K562 (cell line): ENCODE measurements around the gene DHRS7C. TPM values are rescaled to one million over a fixed set of nuclear protein-coding genes. Genes with fewer than 3 reads are reported as not detected.

ENCODE experiments used
- ATAC-seq: fragments of 200-7000 bp; cut with Tn5 transposase; 3 replicates; pipeline ENCODE4 v1.9.1; 2020; ENCODE audit warnings: moderate library complexity
- BruUV-seq: library from RNA; stranded (reverse); fragments of 400-500 nt; replicated peaks from 2 replicates; lab custom pipeline; 2021; lab: Mats Ljungman, UMichigan
- CTCF ChIA-PET: fragments of 300-600 bp; formaldehyde crosslinking; extraction: SDS; loops from one replicate; lab custom pipeline; 2021; ENCODE audit warnings: low intra/inter-chr PET ratio; lab: Yijun Ruan, JAX
- POLR2A ChIA-PET: fragments of 300-600, 350-650 bp; sonication (Branson Sonifier 250); formaldehyde crosslinking; extraction: SDS; loops from one replicate; lab custom pipeline; 2021; ENCODE audit warnings: antibody characterized with exemption, inconsistent platforms; lab: Yijun Ruan, JAX
- DNase-seq, 4 experiments: peaks; one replicate each; pipeline versions ENCODE4 v3.0.0 to v3.0.0-alpha.2; 2011 to 2018; ENCODE audit warnings: low spot score in 3 of 4, mixed read lengths in 3 of 4; ENCODE audit errors: extremely low read depth in 1 of 4
- FAIRE-seq: peaks from 2 replicates; lab custom pipeline; 2011; peaks lifted over from hg19 to GRCh38; lab: Jason Lieb, UNC
- H2AFZ ChIP-seq: 2 replicates; pipeline ENCODE4 v1.6.0; 2011; ENCODE audit warnings: low read depth, low read length, control low read depth, inconsistent platforms
- H3K27ac ChIP-seq: fragments of 200-600 bp; 3 replicates; pipeline ENCODE4 v1.8.0; 2011; ENCODE audit warnings: low read depth, mild to moderate bottlenecking, control low read depth, inconsistent platforms, low read length, moderate library complexity, mixed read lengths; ENCODE audit errors: extremely low read depth
- H3K27me3 ChIP-seq, 2 experiments: fragments of 300-600 bp in 1 of 2; 2 replicates in 1 of 2; 3 replicates in 1 of 2; pipeline versions ENCODE4 v1.6.0 to v1.8.0; 2011; ENCODE audit warnings: inconsistent platforms in 2 of 2, low read length in 2 of 2, mild to moderate bottlenecking in 1 of 2, mixed read lengths in 1 of 2, moderate library complexity in 1 of 2; ENCODE audit not compliant: control insufficient read depth in 2 of 2, insufficient read depth in 2 of 2
- H3K36me3 ChIP-seq: fragments of 300-600 bp; 3 replicates; pipeline ENCODE4 v1.8.0; 2011; ENCODE audit warnings: mild to moderate bottlenecking, low read length, inconsistent platforms; ENCODE audit not compliant: control insufficient read depth, insufficient read depth
- H3K4me1 ChIP-seq, 2 experiments: fragments of 200-600 bp in 1 of 2; replicated peaks in 1 of 2; 2 replicates in 1 of 2; 3 replicates in 1 of 2; pipeline versions ENCODE4 v1.5.1 to v1.8.0; 2011; ENCODE audit warnings: inconsistent platforms in 2 of 2, low read length in 2 of 2, mild to moderate bottlenecking in 1 of 2, mixed read lengths in 1 of 2, moderate library complexity in 1 of 2; ENCODE audit not compliant: control insufficient read depth in 2 of 2, insufficient read depth in 2 of 2
- H3K4me2 ChIP-seq: 2 replicates; pipeline ENCODE4 v1.6.1; 2011; ENCODE audit warnings: low read length, control low read depth, inconsistent platforms, mixed read lengths; ENCODE audit not compliant: insufficient read depth
- H3K4me3 ChIP-seq: fragments of 200-600 bp; sonication (generic), shearing (Covaris generic); 2 replicates; pipeline ENCODE4 v1.5.1; 2016; ENCODE audit warnings: control low read depth, inconsistent platforms
- H3K79me2 ChIP-seq: fragments of 200-600 bp; 3 replicates; pipeline ENCODE4 v1.8.0; 2011; ENCODE audit warnings: low read length, inconsistent platforms; ENCODE audit not compliant: control insufficient read depth, insufficient read depth
- H3K9ac ChIP-seq, 2 experiments: 2 replicates each; pipeline versions ENCODE4 v1.6.0 to v1.6.1; 2011; ENCODE audit warnings: low read depth in 2 of 2, low read length in 2 of 2, control low read depth in 1 of 2, inconsistent platforms in 1 of 2, mild to moderate bottlenecking in 1 of 2, mixed read lengths in 1 of 2; ENCODE audit not compliant: insufficient read depth in 1 of 2
- H3K9me1 ChIP-seq: one replicate; pipeline ENCODE4 v1.6.0; 2011; ENCODE audit warnings: inconsistent platforms, mild to moderate bottlenecking, low read length, moderate library complexity; ENCODE audit not compliant: control insufficient read depth, insufficient read depth
- H3K9me3 ChIP-seq: replicated peaks from 2 replicates; pipeline ENCODE4 v1.5.1; 2011; ENCODE audit warnings: low read depth, low read length, inconsistent platforms; ENCODE audit not compliant: control insufficient read depth, insufficient read depth
- H4K20me1 ChIP-seq: replicated peaks from 2 replicates; pipeline ENCODE4 v1.6.1; 2011; ENCODE audit warnings: low read length, inconsistent platforms, mixed read lengths; ENCODE audit not compliant: control insufficient read depth, insufficient read depth
- BRF2 ChIP-seq: IDR thresholded peaks from 3 replicates; pipeline ENCODE4 v1.6.1; 2011; ENCODE audit warnings: borderline replicate concordance, mild to moderate bottlenecking; ENCODE audit not compliant: insufficient read length, insufficient read depth
- CBX8 ChIP-seq: fragments of 200-600 bp; sonication (generic); IDR thresholded peaks from 2 replicates; pipeline ENCODE4 v1.6.1; 2012; ENCODE audit warnings: borderline replicate concordance, mixed run types, low read depth, mild to moderate bottlenecking, moderate library complexity, mixed read lengths, low read length, control low read depth, inconsistent platforms; ENCODE audit not compliant: poor library complexity, severe bottlenecking; ENCODE audit errors: extremely low read depth
- CREB3 ChIP-seq: fragments of 450-650 bp; conservative IDR thresholded peaks from 2 replicates; pipeline ENCODE4 v1.6.1; 2016; ENCODE audit warnings: missing genetic modification characterization, low read depth, mild to moderate bottlenecking, missing compliant biosample characterization, moderate library complexity
- LCOR ChIP-seq: sonication (generic); formaldehyde crosslinking; IDR thresholded peaks from 2 replicates; pipeline ENCODE4 v1.8.0; 2022; ENCODE audit warnings: mild to moderate bottlenecking, missing genetic modification reagents
- NR2F6 ChIP-seq: fragments of 450-650 bp; formaldehyde crosslinking; IDR thresholded peaks from 2 replicates; pipeline ENCODE4 v1.4.0; 2020; ENCODE audit warnings: mild to moderate bottlenecking
- RBM15 ChIP-seq: fragments of 200-400 bp; formaldehyde crosslinking; IDR thresholded peaks from 2 replicates; pipeline ENCODE4 v1.6.1; 2018; ENCODE audit warnings: mild to moderate bottlenecking, low read length, moderate library complexity; ENCODE audit not compliant: insufficient read depth
- RBM34 ChIP-seq: fragments of 200-400 bp; formaldehyde crosslinking; IDR thresholded peaks from 2 replicates; pipeline ENCODE4 v1.6.1; 2018; ENCODE audit warnings: low read length, borderline replicate concordance; ENCODE audit not compliant: insufficient read depth
- XRCC4 ChIP-seq: IDR thresholded peaks from one replicate; pipeline ENCODE4 v1.6.1; 2011; ENCODE audit not compliant: insufficient read depth, insufficient read length; ENCODE audit errors: extremely low read depth
- ZNF436 ChIP-seq: fragments of 250-450, 450-650 bp; sonication (Bioruptor Pico); formaldehyde crosslinking; IDR thresholded peaks from 2 replicates; pipeline ENCODE4 v1.7.0; 2020; ENCODE audit warnings: mild to moderate bottlenecking
- ZNF589 ChIP-seq: fragments of 200-800 bp; sonication (Bioruptor generic); IDR thresholded peaks from 2 replicates; pipeline ENCODE4 v1.6.1; 2016; ENCODE audit warnings: low read depth, missing genetic modification characterization, missing compliant biosample characterization
- WGBS: fragments of 100-300 bp; shearing (Covaris generic); methylation state at CpG from one replicate; pipeline ENCODE4 v1.1.6; 2016; ENCODE audit warnings: low coverage, mixed read lengths; ENCODE audit not compliant: insufficient coverage; ENCODE audit errors: missing lambda C conversion rate; 5-methylcytosine and 5-hydroxymethylcytosine counted together
- in situ Hi-C: fragments of 300-500 bp; cut with MboI; formaldehyde crosslinking; loops from 4 replicates; pipeline ENCODE4 v1.15.0; 2018; ENCODE audit warnings: inconsistent platforms, mixed read lengths
- intact Hi-C: fragments of 100-400 bp; cut with micrococcal nuclease; formaldehyde crosslinking; loops from 2 replicates; pipeline ENCODE4 v1.14.2; 2022
- polyA plus RNA-seq, 8 experiments: library from polyadenylated mRNA; depleted of rRNA in 4 of 8; stranded (reverse) in 5 of 8; unstranded in 3 of 8; fragments of >200 nt; fragmentation: Nextera tagmentation in 2 of 8; fragmentation: Illumina TruSeq in 1 of 8; extraction: Ambion mirVana in 2 of 8; extraction: Trizol in 1 of 8; gene quantifications; 2 replicates each; pipeline versions ENCODE4 v1.2.1 to v1.2.3, GENCODE V29; 2011 to 2014; ENCODE audit warnings: inconsistent platforms in 1 of 8, missing spikeins in 1 of 8
- total RNA-seq, 7 experiments: library from RNA; depleted of rRNA in 6 of 7; stranded (reverse); fragments of >200 nt in 6 of 7; fragmentation: Illumina TruSeq in 2 of 7; extraction: Trizol in 2 of 7; gene quantifications; 2 replicates each; pipeline versions ENCODE4 v1.2.1 to v1.2.3, GENCODE V29; 2011 to 2021; ENCODE audit warnings: low replicate concordance in 1 of 7
- TF ChIP-seq, protein P1 (sequence below): sonication (generic); formaldehyde crosslinking; IDR thresholded peaks from 2 replicates; pipeline ENCODE4 v1.4.0; 2020; ENCODE audit warnings: mild to moderate bottlenecking, missing genetic modification reagents
- TF ChIP-seq, protein P2 (sequence below): fragments of 450-650 bp; IDR thresholded peaks from 2 replicates; pipeline ENCODE4 v1.6.1; 2017; ENCODE audit warnings: antibody characterized with exemption
- TF ChIP-seq, protein P3 (sequence below): fragments of 250-450 bp; sonication (Bioruptor Pico); IDR thresholded peaks from 2 replicates; pipeline ENCODE4 v1.5.0; 2021

The DHRS7C gene
- total and polyA plus RNA-seq, 9 of the 15 experiments (the other 6 are each of a cell fraction or from before 2014, with no cell fraction given) = not detected

- TF ChIP-seq CBX8 (no peak), XRCC4 (no peak), BRF2 (no peak), RBM34 (no peak), RBM15 (no peak)
- TF ChIP-seq, protein P1, sequence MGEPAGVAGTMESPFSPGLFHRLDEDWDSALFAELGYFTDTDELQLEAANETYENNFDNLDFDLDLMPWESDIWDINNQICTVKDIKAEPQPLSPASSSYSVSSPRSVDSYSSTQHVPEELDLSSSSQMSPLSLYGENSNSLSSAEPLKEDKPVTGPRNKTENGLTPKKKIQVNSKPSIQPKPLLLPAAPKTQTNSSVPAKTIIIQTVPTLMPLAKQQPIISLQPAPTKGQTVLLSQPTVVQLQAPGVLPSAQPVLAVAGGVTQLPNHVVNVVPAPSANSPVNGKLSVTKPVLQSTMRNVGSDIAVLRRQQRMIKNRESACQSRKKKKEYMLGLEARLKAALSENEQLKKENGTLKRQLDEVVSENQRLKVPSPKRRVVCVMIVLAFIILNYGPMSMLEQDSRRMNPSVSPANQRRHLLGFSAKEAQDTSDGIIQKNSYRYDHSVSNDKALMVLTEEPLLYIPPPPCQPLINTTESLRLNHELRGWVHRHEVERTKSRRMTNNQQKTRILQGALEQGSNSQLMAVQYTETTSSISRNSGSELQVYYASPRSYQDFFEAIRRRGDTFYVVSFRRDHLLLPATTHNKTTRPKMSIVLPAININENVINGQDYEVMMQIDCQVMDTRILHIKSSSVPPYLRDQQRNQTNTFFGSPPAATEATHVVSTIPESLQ (CRISPR knock-in tag) = no peak
These were observed 23.9 kb downstream of the DHRS7C start (continued) for GRCh38 chr17:9767432-9767991.

DNA sequence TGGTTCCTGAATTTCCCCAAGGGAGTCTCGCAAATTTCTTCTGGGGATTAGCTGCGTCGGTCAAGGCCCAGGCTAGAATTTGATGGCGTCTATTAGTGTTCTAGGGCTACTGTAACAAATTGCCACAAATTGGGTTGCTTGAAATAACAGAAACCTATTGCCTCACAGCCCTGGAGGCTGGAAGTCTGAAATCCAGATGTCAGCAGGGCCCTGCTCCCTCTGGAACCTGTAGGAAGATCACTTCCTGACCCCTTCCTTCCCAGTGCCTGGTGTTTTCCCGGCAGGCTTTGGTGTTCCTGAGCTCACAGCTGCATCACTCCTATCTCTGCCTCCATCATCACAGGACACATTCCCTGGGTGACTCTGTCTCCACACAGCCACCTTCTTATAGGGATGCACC lies 24.4 kb downstream of the DHRS7C start:
- Histone ChIP-seq H2AFZ (no peak overlapping the region), H3K4me2 (no peak overlapping the region), H3K9me3 (no peaks in the 10 kb centered on the region), H3K27me3 (peaks cover 0 to 18% of the 10 kb centered on the region in 2 experiments; a peak in 2 of 5 replicates), H4K20me1 (no peaks in the 10 kb centered on the region), H3K79me2 (no peaks in the 10 kb centered on the region), H3K4me1 (no peaks in the 10 kb centered on the region), H3K27ac (no peak overlapping the region), H3K4me3 (no peak overlapping the region), H3K9me1 (no peaks in the 10 kb centered on the region), H3K36me3 (no peaks in the 10 kb centered on the region), H3K9ac (no peak overlapping the region)
- FAIRE-seq = no peak
- intact Hi-C loops = no loop called here
- BruUV-seq = no TSS peak
- in situ Hi-C loops = no loop called here
- 0% methylated on average over 5 of the region's 5 CpGs for WGBS
- CTCF ChIA-PET = no interaction called here
- POLR2A ChIA-PET = no interaction called here
- DNase-seq = no peak
- no peak for ATAC-seq
- TF ChIP-seq NR2F6 (CRISPR knock-in tag) (no peak), LCOR (CRISPR knock-in tag) (no peak), ZNF589 (CRISPR knock-in tag) (no peak), ZNF436 (CRISPR knock-in tag) (no peak), CREB3 (tag) (no peak)
- TF ChIP-seq, protein P2, sequence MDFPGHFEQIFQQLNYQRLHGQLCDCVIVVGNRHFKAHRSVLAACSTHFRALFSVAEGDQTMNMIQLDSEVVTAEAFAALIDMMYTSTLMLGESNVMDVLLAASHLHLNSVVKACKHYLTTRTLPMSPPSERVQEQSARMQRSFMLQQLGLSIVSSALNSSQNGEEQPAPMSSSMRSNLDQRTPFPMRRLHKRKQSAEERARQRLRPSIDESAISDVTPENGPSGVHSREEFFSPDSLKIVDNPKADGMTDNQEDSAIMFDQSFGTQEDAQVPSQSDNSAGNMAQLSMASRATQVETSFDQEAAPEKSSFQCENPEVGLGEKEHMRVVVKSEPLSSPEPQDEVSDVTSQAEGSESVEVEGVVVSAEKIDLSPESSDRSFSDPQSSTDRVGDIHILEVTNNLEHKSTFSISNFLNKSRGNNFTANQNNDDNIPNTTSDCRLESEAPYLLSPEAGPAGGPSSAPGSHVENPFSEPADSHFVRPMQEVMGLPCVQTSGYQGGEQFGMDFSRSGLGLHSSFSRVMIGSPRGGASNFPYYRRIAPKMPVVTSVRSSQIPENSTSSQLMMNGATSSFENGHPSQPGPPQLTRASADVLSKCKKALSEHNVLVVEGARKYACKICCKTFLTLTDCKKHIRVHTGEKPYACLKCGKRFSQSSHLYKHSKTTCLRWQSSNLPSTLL = no peak
- TF ChIP-seq, protein P3, sequence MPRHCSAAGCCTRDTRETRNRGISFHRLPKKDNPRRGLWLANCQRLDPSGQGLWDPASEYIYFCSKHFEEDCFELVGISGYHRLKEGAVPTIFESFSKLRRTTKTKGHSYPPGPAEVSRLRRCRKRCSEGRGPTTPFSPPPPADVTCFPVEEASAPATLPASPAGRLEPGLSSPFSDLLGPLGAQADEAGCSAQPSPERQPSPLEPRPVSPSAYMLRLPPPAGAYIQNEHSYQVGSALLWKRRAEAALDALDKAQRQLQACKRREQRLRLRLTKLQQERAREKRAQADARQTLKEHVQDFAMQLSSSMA (CRISPR knock-in tag) = no peak
